GM18505 (cell line): ENCODE data around the gene DDX24.

Experiments used
- ATAC-seq: cut with Tn5 transposase; IDR thresholded peaks from one replicate; pipeline ENCODE4 v1.9.1; 2021; ENCODE audit not compliant: unreplicated experiment
- POLR2A ChIP-seq: IDR thresholded peaks from 4 replicates; pipeline ENCODE4 v1.6.1; 2011; ENCODE audit warnings: borderline replicate concordance; ENCODE audit not compliant: insufficient read depth, insufficient read length; ENCODE audit errors: extremely low read depth

Gene DDX24

GRCh38 chr14:94030571-94030970 lies 50.4 kb downstream of the DDX24 start:
- TF ChIP-seq POLR2A = no peak
- ATAC-seq = no peak

GRCh38 chr14:94029671-94030203 lies 51.3 kb downstream of the DDX24 start:
- TF ChIP-seq POLR2A = no peak
- ATAC-seq = no peak

- no peak for TF ChIP-seq POLR2A
- no peak for ATAC-seq
Observed at GRCh38 chr14:94029265-94029664, 51.7 kb downstream of the DDX24 start.

GRCh38 chr14:94028450-94028826 lies 52.6 kb downstream of the DDX24 start:
- TF ChIP-seq POLR2A = no peak
- ATAC-seq = no peak

GRCh38 chr14:94027566-94028449 lies 53.2 kb downstream of the DDX24 start:
- TF ChIP-seq POLR2A = no peak
- no peak for ATAC-seq

GRCh38 chr14:94026889-94027469 lies 54.0 kb downstream of the DDX24 start:
- TF ChIP-seq POLR2A = no peak
- ATAC-seq = no peak

- peak; percentile 98 for ATAC-seq
- TF ChIP-seq POLR2A = no peak
Observed at GRCh38 chr14:94026173-94026888, 54.7 kb downstream of the DDX24 start, which contains the start of gene OTUB2. OTUB2 (plus strand) TSS chr14:94026340; CDS start chr14:94026538, 198 bp downstream.

GRCh38 chr14:94025720-94026119 lies 55.3 kb downstream of the DDX24 start:
- no peak for TF ChIP-seq POLR2A
- ATAC-seq = no peak

- ATAC-seq = no peak
- no peak for TF ChIP-seq POLR2A
Observed at GRCh38 chr14:94024549-94024948, 56.5 kb downstream of the DDX24 start.

GRCh38 chr14:94022532-94023411 lies 58.2 kb downstream of the DDX24 start:
- ATAC-seq = no peak
- TF ChIP-seq POLR2A = no peak

- no peak for ATAC-seq
- TF ChIP-seq POLR2A = no peak
Observed at GRCh38 chr14:94021416-94022157, 59.4 kb downstream of the DDX24 start.

GRCh38 chr14:94021001-94021400 lies 60.0 kb downstream of the DDX24 start:
- TF ChIP-seq POLR2A = no peak
- no peak for ATAC-seq

GRCh38 chr14:94020267-94020666 lies 60.7 kb downstream of the DDX24 start:
- no peak for TF ChIP-seq POLR2A

GRCh38 chr14:94019329-94019728 lies 61.7 kb downstream of the DDX24 start:
- no peak for ATAC-seq
- TF ChIP-seq POLR2A = no peak

More at GRCh38 chr14:94020267-94020666, 60.7 kb downstream of the DDX24 start:
- no peak for ATAC-seq
